H54 (cell line): Measurements from ENCODE around the gene UBL4B.
"Not testable (repeated sequence)": the region's sequence is repeated elsewhere in the genome, so short reads cannot be mapped to it uniquely, and the experiment has no call there.

Source experiments
- DNase-seq: peaks from one replicate; pipeline ENCODE4 v3.0.0; 2011; ENCODE audit warnings: low spot score, mixed read lengths; ENCODE audit not compliant: insufficient read length
- FAIRE-seq: peaks from 3 replicates; lab custom pipeline; 2011; peaks lifted over from hg19 to GRCh38; lab: Jason Lieb, UNC
- POLR2A ChIP-seq: IDR thresholded peaks from 2 replicates; pipeline ENCODE4 v1.6.1; 2011; ENCODE audit warnings: low read depth, mild to moderate bottlenecking, low read length

Gene UBL4B

GRCh38 chr1:110076789-110077500 is 35.3 kb upstream of the UBL4B start:
- no peak for FAIRE-seq
- TF ChIP-seq POLR2A, result no peak

GRCh38 chr1:110079995-110080394 is 32.2 kb upstream of the UBL4B start:
- DNase-seq, FAIRE-seq: not testable (repeated sequence)

More at GRCh38 chr1:110076789-110077500, 35.3 kb upstream of the UBL4B start:
- DNase-seq, result no peak

GRCh38 chr1:110081061-110081460 is 31.2 kb upstream of the UBL4B start:
- TF ChIP-seq POLR2A, result no peak
- DNase-seq, result no peak
- FAIRE-seq, result no peak

DNA sequence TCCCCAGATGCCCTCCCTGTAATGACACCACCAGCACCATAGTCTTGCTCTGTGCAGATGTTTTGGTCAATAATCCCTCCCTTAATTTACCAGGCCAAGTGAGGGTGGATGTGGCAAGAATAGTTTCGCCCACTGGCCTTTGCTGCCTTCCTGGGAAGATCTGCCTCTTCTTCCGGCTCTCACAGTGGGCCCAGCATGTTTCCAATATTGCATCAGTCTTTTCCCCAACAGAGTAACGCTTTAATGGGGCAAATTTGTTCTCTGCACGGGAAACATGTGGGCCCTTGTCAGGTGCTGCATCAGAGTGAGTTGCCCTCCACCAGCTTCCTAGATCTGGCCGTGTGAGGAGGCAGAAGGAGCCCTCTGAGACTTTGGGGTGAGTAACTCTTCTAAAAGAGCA is 29.8 kb upstream of the UBL4B start:
- no peak for FAIRE-seq
- TF ChIP-seq POLR2A, result no peak
- DNase-seq, result no peak

DNA sequence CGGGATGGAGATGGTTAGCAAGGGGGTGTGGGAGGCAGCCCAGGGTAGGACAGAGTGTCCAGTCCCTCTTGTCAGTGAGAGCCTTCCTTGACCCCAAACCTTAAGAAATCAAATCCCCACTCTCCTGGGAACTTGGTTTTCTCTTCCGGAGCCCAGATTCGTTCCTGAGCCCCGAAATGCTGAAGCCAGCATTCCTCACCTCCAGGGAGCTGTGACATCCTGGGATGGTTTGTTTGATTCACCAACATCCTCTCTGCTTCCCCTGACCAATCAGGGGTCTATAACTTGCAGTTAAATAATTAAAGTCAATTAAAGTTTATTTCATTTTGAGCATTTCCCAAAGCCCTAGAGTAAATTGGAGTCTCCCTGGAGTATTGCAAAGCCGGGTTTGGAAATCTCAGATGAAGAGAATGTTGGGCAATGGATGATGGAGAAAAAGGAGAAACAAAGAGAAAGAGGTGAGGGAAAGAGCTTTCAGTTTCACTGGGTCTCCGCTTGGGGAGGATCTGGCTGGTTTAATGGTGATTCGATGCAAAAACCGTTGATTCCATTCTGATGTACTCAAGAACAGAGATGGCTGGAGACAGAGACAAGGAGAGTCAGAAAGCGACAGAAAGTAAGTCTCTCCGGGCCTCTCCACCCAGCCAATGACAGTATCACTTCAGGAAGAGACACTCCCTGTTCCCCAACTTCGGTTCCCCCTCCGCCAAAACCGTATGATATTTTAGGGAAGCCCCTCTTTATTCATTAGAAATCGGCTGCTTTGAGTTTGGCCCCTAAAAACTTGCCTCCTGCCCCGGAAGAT is 29.0 kb upstream of the UBL4B start:
- DNase-seq (no peak), FAIRE-seq (no peak)
- TF ChIP-seq POLR2A, result no peak

DNA sequence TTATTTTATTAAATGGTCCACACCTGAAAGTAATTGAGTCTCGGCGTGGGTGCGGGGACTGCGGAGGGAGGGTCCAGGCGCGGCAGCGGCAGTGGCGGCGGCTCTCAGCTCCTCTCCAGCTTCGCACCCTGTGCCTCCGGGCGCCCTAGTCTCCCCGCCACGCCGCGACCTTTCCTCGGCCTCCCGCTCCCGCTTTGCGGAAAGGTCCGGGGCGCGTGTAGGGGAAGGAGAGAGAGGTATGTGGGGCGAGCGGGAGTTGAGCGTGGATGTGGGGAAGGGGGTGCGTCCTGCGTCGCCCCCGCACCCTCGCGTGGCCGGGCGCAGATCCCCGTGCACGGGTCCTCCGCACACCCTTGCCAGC is 28.4 kb upstream of the UBL4B start:
- DNase-seq (no peak), FAIRE-seq (no peak)
- TF ChIP-seq POLR2A, result no peak

GRCh38 chr1:110084227-110085078 is 27.8 kb upstream of the UBL4B start:
- no peak for TF ChIP-seq POLR2A
- DNase-seq, result no peak
- no peak for FAIRE-seq

GRCh38 chr1:110085671-110086070 is 26.6 kb upstream of the UBL4B start:
- TF ChIP-seq POLR2A, result no peak
- no peak for FAIRE-seq
- no peak for DNase-seq

DNA sequence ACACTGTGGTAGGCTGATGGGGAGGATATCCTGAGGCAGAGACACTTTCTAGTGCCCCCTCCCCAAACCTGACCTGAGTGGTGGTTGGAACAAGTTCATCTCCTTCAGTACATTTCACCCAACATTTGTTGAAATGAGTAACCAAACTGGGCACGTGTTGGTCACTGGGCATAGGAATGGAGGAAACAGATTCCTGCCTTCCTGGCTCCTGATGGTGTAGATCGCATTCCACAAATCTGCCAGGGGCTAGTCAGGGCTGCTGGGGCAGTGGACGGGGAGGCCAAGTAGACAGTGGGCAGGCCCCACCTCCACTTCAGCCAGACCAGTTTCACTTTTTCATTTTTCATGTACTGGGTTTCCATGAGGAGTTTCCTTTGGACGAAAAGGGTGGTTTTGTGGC is 25.3 kb upstream of the UBL4B start:
- DNase-seq (no peak), FAIRE-seq (no peak)
- TF ChIP-seq POLR2A, result no peak

- peak; percentile 82 for DNase-seq
- no peak for FAIRE-seq
- no peak for TF ChIP-seq POLR2A
Observed at GRCh38 chr1:110087812-110088738, 24.2 kb upstream of the UBL4B start.

DNA sequence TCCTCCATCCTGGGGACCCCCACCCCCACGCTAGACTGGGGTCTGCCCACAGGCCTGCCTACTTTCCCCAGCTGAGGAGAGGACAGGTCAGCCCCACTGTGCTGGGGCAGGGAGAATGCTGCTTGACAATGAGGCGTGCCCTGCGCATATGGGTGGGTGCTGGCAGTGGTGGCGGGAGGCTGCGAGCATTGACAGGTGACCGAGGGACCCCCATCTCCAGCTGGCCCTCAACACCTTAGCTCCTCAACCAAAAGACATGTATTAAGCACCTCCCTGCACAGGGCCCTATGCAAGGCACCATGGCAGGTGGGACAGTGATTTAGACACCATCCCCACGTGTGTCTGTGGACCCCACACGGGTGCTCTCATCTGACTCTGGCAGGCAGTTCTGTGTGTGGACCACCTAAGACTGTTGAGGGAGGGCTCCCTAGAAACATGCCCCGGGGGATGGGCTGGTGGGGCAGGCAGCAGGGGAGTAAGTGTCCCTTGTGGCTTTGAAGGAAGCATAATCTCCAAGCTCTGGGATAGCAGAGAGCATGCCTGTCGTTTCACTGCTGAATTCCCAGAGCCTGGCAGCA is 23.4 kb upstream of the UBL4B start:
- DNase-seq, result no peak
- FAIRE-seq, result no peak
- no peak for TF ChIP-seq POLR2A

- no peak for TF ChIP-seq POLR2A
- DNase-seq (no peak), FAIRE-seq (no peak)
Observed at GRCh38 chr1:110089561-110090275, 22.5 kb upstream of the UBL4B start.
